ENCODE measurements around the gene LDLR. TPM values are rescaled to one million over a fixed set of nuclear protein-coding genes. Genes with fewer than 3 reads are reported as not detected.
"Not testable (repeated sequence)": the region's sequence is repeated elsewhere in the genome, so short reads cannot be mapped to it uniquely, and the experiment has no call there.

Gene LDLR
- total RNA-seq, 1 donor from 2014 or later = 109 TPM

GRCh38 chr19:11070123-11070522 is 19.1 kb upstream of the LDLR start:
- intact Hi-C loops (cut with micrococcal nuclease) = no loop called here

GRCh38 chr19:11073568-11073967 is 15.7 kb upstream of the LDLR start:
- intact Hi-C loops (cut with micrococcal nuclease) = no loop called here

GRCh38 chr19:11076792-11077191 is 12.5 kb upstream of the LDLR start:
- intact Hi-C loops (cut with micrococcal nuclease) = not testable (repeated sequence)

- intact Hi-C loops (cut with micrococcal nuclease) = no loop called here
These were observed 10.4 kb upstream of the LDLR start for GRCh38 chr19:11078893-11079292.

GRCh38 chr19:11079999-11080398 is 9.3 kb upstream of the LDLR start:
- intact Hi-C loops (cut with micrococcal nuclease) = no loop called here

GRCh38 chr19:11087870-11088505 is 1.3 kb upstream of the LDLR start:
- intact Hi-C loops (cut with micrococcal nuclease) = loop anchor here (2.0 kb wide), 1 partner anchor 127 kb away; the partner anchor contains the start of gene SMARCA4

DNA sequence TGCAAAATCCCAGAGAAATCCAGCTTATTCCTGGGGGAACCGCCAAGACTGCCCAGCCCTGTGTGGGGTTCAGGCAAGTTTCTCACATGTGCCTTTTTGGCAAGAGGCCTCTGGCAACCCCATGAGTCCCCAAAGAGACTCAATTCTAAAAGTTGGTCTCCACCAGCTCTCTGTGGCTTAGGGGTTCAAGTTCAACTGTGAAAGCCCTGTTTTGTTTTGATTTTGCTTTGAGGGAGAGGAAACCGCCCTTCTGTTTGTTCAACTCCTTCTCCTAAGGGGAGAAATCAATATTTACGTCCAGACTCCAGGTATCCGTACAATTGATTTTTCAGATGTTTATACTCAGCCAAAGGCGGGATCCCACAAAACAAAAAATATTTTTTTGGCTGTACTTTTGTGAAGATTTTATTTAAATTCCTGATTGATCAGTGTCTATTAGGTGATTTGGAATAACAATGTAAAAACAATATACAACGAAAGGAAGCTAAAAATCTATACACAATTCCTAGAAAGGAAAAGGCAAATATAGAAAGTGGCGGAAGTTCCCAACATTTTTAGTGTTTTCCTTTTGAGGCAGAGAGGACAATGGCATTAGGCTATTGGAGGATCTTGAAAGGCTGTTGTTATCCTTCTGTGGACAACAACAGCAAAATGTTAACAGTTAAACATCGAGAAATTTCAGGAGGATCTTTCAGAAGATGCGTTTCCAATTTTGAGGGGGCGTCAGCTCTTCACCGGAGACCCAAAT is 583 bp upstream of the LDLR start:
- intact Hi-C loops (cut with micrococcal nuclease) = loop anchor here (1.0 to 2.0 kb wide), 2 partner anchors 39 to 128 kb away; partner anchors contain the start of gene SMARCA4

DNA sequence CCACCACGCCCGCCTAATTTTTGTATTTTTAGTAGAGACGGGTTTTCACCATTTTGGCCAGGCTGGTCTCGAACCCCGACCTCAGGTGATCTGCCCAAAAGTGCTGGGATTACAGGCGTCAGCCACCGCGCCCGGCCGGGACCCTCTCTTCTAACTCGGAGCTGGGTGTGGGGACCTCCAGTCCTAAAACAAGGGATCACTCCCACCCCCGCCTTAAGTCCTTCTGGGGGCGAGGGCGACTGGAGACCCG is 676 bp downstream of the LDLR start:
- intact Hi-C loops (cut with micrococcal nuclease) = loop anchor here (2.0 to 10.0 kb wide), 4 partner anchors 285 to 665 kb away; partner anchors contain the start of genes KRI1, ODAD3, PDE4A and PRKCSH

GRCh38 chr19:11090264-11090996 is 1.2 kb downstream of the LDLR start:
- intact Hi-C loops (cut with micrococcal nuclease) = loop anchor here (2.0 to 10.0 kb wide), 4 partner anchors 284 to 666 kb away; partner anchors contain the start of genes KRI1, ODAD3, PDE4A and PRKCSH

GRCh38 chr19:11090997-11091702 is 1.9 kb downstream of the LDLR start:
- intact Hi-C loops (cut with micrococcal nuclease) = loop anchor here (2.0 to 10.0 kb wide), 4 partner anchors 284 to 666 kb away; partner anchors contain the start of genes KRI1, ODAD3, PDE4A and PRKCSH

- intact Hi-C loops (cut with micrococcal nuclease) = loop anchor here (2.0 to 10.0 kb wide), 4 partner anchors 283 to 667 kb away; partner anchors contain the start of genes KRI1, ODAD3, PDE4A and PRKCSH
These were observed 2.5 kb downstream of the LDLR start for GRCh38 chr19:11091703-11092153.

- intact Hi-C loops (cut with micrococcal nuclease) = loop anchor here (5.0 to 10.0 kb wide), 3 partner anchors 283 to 667 kb away; partner anchors contain the start of genes ODAD3, PDE4A, PRKCSH and SWSAP1
These were observed 2.9 kb downstream of the LDLR start for GRCh38 chr19:11092181-11092538.

DNA sequence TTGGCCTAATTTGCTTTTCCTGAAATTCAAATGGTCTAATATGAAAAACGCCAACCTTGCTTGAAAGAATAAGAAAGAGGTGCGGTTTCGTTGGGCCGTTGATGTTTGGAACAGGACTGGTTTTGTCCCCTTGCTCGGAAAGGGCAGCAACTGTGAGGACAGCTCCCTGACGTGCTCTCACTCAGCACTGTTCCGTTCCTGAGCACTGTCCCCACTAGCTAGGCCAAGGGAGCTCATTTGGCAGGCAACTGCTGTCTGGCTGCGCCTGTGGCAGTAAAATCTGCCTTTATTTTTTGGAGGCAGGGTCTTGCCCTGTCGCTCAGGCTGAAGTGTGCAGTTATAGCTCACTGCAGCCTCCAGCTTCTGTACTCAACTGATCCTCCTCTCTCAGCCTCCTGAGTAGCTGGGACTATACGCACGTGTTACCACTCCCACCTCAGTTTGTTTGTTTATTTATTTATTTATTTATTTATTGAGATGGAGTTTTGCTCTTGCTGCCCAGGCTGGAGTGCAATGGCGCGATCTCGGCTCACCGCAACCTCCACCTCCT is 4.5 kb downstream of the LDLR start:
- intact Hi-C loops (cut with micrococcal nuclease) = loop anchor here (2.0 to 10.0 kb wide), 4 partner anchors 57 to 669 kb away; partner anchors contain the start of genes ODAD3, PDE4A, PRKCSH and SWSAP1

GRCh38 chr19:11094520-11094894 is 5.2 kb downstream of the LDLR start:
- intact Hi-C loops (cut with micrococcal nuclease) = loop anchor here (2.0 to 10.0 kb wide), 4 partner anchors 58 to 670 kb away; partner anchors contain the start of genes ODAD3, PDE4A, PRKCSH and SWSAP1

GRCh38 chr19:11096210-11096841 is 7.1 kb downstream of the LDLR start:
- intact Hi-C loops (cut with micrococcal nuclease) = loop anchor here (10.0 kb wide), 2 partner anchors 278 to 672 kb away; partner anchors contain the start of genes PDE4A and SWSAP1

DNA sequence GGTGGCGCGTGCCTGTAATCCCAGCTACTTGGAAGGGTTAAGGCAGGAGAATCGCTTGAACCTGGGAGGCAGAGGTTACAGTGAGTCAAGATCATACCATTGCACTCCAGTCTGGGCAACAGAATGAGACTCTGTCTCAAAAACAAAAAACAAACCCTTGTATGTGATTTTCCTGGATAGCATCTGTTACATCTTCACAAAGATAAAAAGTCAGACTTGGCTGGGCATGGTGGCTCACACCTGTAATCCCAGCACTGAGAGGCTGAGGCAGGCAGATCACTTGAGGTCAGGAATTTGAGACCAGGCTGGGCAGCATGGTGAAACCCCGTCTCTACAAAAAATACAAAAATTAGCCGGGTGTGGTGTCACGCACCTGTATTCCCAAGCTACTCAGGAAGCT is 8.1 kb downstream of the LDLR start:
- intact Hi-C loops (cut with micrococcal nuclease) = loop anchor here (10.0 kb wide), 2 partner anchors 277 to 673 kb away; partner anchors contain the start of genes PDE4A and SWSAP1

DNA sequence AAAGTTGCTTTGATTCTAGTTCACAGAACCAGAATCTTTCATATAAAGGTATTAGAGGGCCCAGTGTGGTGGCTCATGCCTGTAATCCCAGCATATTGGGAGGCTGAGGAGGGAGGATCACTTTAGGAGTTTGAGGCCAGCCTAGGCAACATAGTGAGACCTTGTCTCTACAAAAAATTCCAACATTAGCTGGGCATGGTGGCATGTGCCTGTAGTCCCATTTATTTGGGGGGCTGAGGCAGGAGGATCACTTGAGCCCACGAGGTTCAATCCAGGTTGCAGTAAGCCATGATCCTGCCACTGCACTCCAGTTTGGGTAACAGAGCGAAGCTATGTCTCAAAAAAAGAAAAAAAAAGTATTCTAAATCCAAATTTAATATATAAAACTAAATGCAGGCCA is 9.1 kb downstream of the LDLR start:
- intact Hi-C loops (cut with micrococcal nuclease) = loop anchor here (10.0 kb wide), 2 partner anchors 276 to 674 kb away; partner anchors contain the start of genes PDE4A and SWSAP1

GRCh38 chr19:11098861-11099260 is 9.6 kb downstream of the LDLR start:
- intact Hi-C loops (cut with micrococcal nuclease) = loop anchor here (10.0 kb wide), 2 partner anchors 276 to 674 kb away; partner anchors contain the start of genes PDE4A and SWSAP1

DNA sequence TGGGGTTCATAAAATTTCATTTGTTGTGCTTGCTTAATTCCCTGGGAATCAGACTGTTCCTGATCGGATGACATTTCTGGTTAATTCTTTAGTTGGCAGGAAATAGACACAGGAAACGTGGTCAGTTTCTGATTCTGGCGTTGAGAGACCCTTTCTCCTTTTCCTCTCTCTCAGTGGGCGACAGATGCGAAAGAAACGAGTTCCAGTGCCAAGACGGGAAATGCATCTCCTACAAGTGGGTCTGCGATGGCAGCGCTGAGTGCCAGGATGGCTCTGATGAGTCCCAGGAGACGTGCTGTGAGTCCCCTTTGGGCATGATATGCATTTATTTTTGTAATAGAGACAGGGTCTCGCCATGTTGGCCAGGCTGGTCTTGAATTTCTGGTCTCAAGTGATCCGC is 10.8 kb downstream of the LDLR start:
- intact Hi-C loops (cut with micrococcal nuclease) = no loop called here

GRCh38 chr19:11101057-11101456 is 11.8 kb downstream of the LDLR start:
- intact Hi-C loops (cut with micrococcal nuclease) = no loop called here
